ENCODE data around the gene JAKMIP1. TPM values are rescaled to one million over a fixed set of nuclear protein-coding genes. Genes with fewer than 3 reads are reported as not detected.

Gene JAKMIP1
- polyA plus RNA-seq, 3 donors = 0.08 TPM; not detected in 2

- no peak overlapping the region for H3K4me3 Mint-ChIP-seq
- Histone ChIP-seq H3K36me3 (replicated peaks in 1 of 2; ENCODE audit: control insufficient read depth in 1 of 2, insufficient read depth in 2 of 2, low read length in 2 of 2) (no peaks in the 10 kb centered on the region), H4K20me1 (ENCODE audit: insufficient read depth, low read length) (no peaks in the 10 kb centered on the region), H3K9ac (ENCODE audit: insufficient read depth, low read length, poor library complexity, severe bottlenecking) (no peak overlapping the region), H3K4me1 (ENCODE audit: control insufficient read depth in 1 of 2, insufficient read depth in 2 of 2, low read length in 2 of 2) (no peaks in the 10 kb centered on the region), H3K27ac (ENCODE audit: low read depth in 1 of 2, low read length in 2 of 2) (no peak overlapping the region), H2AFZ (ENCODE audit: insufficient read depth, low read depth, low read length, poor library complexity, severe bottlenecking) (no peak overlapping the region), H3K79me2 (ENCODE audit: insufficient read depth, low read length) (no peaks in the 10 kb centered on the region), H3K27me3 (ENCODE audit: control insufficient read depth in 2 of 2, insufficient read depth in 2 of 2, low read length in 2 of 2) (no peaks in the 10 kb centered on the region), H3K9me3 (replicated peaks in 1 of 2; ENCODE audit: control insufficient read depth in 1 of 2, insufficient read depth in 1 of 2, low read length in 2 of 2) (no peaks in the 10 kb centered on the region), H3K4me2 (replicated peaks; ENCODE audit: extremely low read depth, low read length, poor library complexity, severe bottlenecking) (no peak overlapping the region), H3K4me3 (replicated peaks in 1 of 3; ENCODE audit: low read depth in 2 of 3, low read length in 3 of 3) (no peak overlapping the region)
- H3K9me3 Mint-ChIP-seq = peaks cover 0 to 1% (median 0%) of the 10 kb centered on the region in 7 donors
- no peaks in the 10 kb centered on the region for H3K4me1 Mint-ChIP-seq
- WGBS (ENCODE audit: insufficient coverage) = 70% methylated on average over 2 of the region's 7 CpGs
- intact Hi-C loops (cut with micrococcal nuclease) = no loop called here
- DNase-seq = no peak
- H3K27ac Mint-ChIP-seq = no peak overlapping the region
- peaks cover 0 to 3% (median 2%) of the 10 kb centered on the region in 3 donors for H3K27me3 Mint-ChIP-seq (ENCODE audit: low read depth in 3 of 3)
- no peak for TF ChIP-seq CTCF (IDR thresholded peaks at IDR 0.05)
- H3K36me3 Mint-ChIP-seq = no peaks in the 10 kb centered on the region
Observed at GRCh38 chr4:6235012-6235411, 34.7 kb upstream of the JAKMIP1 start.

- H3K27me3 ChIP-seq (ENCODE audit: control insufficient read depth in 2 of 2, insufficient read depth in 2 of 2, low read length in 2 of 2) = no peaks in the 10 kb centered on the region
- no peak overlapping the region for H3K9ac ChIP-seq (ENCODE audit: insufficient read depth, low read length, poor library complexity, severe bottlenecking)
- H3K4me1 ChIP-seq (ENCODE audit: control insufficient read depth in 1 of 2, insufficient read depth in 2 of 2, low read length in 2 of 2) = no peaks in the 10 kb centered on the region
- Mint-ChIP-seq H3K27ac (no peak overlapping the region), H3K4me3 (no peak overlapping the region), H3K27me3 (ENCODE audit: low read depth in 3 of 3) (peaks cover 0 to 8% (median 2%) of the 10 kb centered on the region in 3 donors), H3K4me1 (no peaks in the 10 kb centered on the region), H3K36me3 (no peaks in the 10 kb centered on the region), H3K9me3 (peaks cover 0 to 1% (median 0%) of the 10 kb centered on the region in 7 donors)
- H2AFZ ChIP-seq (ENCODE audit: insufficient read depth, low read depth, low read length, poor library complexity, severe bottlenecking) = no peak overlapping the region
- H3K79me2 ChIP-seq (ENCODE audit: insufficient read depth, low read length) = no peaks in the 10 kb centered on the region
- no peaks in the 10 kb centered on the region for H3K36me3 ChIP-seq (replicated peaks in 1 of 2; ENCODE audit: control insufficient read depth in 1 of 2, insufficient read depth in 2 of 2, low read length in 2 of 2)
- no peak for TF ChIP-seq CTCF (IDR thresholded peaks at IDR 0.05)
- H3K4me2 ChIP-seq (replicated peaks; ENCODE audit: extremely low read depth, low read length, poor library complexity, severe bottlenecking) = no peak overlapping the region
- no peaks in the 10 kb centered on the region for H3K9me3 ChIP-seq (replicated peaks in 1 of 2; ENCODE audit: control insufficient read depth in 1 of 2, insufficient read depth in 1 of 2, low read length in 2 of 2)
- DNase-seq = no peak
- no peak overlapping the region for H3K27ac ChIP-seq (ENCODE audit: low read depth in 1 of 2, low read length in 2 of 2)
- 95% methylated on average over 6 of the region's 6 CpGs for WGBS (ENCODE audit: insufficient coverage)
- H4K20me1 ChIP-seq (ENCODE audit: insufficient read depth, low read length) = no peaks in the 10 kb centered on the region
- no peak overlapping the region for H3K4me3 ChIP-seq (replicated peaks in 1 of 3; ENCODE audit: low read depth in 2 of 3, low read length in 3 of 3)
- intact Hi-C loops (cut with micrococcal nuclease) = no loop called here
Observed at GRCh38 chr4:6233929-6234328, 33.6 kb upstream of the JAKMIP1 start.

Measured in CD14-positive monocyte (primary cell).